Measurements from ENCODE around the gene GDF11. TPM values are rescaled to one million over a fixed set of nuclear protein-coding genes. Genes with fewer than 3 reads are reported as not detected.

Gene GDF11
- polyA plus RNA-seq, 1 experiment: 4.2 TPM

DNA sequence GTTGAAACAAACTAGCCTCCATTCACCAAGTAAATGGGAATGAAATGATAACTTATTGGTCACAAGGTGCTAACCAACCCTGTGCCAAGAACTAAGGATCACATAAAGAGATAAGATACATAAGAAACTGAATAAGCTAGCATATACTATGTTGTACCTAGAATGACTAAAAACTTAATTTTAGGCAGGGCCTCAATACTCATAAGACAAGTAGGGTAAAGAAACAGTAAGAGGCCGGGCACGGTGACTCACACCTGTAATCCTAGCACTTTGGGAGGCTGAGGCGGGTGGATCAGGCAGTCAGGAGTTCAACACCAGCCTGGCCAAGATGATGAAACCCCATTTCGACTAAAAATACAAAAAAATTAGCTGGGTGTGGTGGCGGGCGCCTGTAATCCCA is 17.7 kb downstream of the GDF11 start:
- no peaks in the 10 kb centered on the region for H3K27me3 ChIP-seq (ENCODE audit: control insufficient read depth, insufficient read depth, low read length)
- no peak for DNase-seq (ENCODE audit: low read depth, low spot score)
- ChIA-PET POLR2A (no interaction called here), CTCF (no interaction called here)
- TF ChIP-seq, protein P1, sequence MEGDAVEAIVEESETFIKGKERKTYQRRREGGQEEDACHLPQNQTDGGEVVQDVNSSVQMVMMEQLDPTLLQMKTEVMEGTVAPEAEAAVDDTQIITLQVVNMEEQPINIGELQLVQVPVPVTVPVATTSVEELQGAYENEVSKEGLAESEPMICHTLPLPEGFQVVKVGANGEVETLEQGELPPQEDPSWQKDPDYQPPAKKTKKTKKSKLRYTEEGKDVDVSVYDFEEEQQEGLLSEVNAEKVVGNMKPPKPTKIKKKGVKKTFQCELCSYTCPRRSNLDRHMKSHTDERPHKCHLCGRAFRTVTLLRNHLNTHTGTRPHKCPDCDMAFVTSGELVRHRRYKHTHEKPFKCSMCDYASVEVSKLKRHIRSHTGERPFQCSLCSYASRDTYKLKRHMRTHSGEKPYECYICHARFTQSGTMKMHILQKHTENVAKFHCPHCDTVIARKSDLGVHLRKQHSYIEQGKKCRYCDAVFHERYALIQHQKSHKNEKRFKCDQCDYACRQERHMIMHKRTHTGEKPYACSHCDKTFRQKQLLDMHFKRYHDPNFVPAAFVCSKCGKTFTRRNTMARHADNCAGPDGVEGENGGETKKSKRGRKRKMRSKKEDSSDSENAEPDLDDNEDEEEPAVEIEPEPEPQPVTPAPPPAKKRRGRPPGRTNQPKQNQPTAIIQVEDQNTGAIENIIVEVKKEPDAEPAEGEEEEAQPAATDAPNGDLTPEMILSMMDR (IDR thresholded peaks at IDR 0.05; ENCODE audit: low read depth, low read length): no peak
- H3K4me3 ChIP-seq (ENCODE audit: low read depth, low read length): no peak overlapping the region
- no peak overlapping the region for H3K27ac ChIP-seq (ENCODE audit: low read depth, low read length)
- 0 out of 2 replicates have a peak, but pooled peaks cover 5% of the 10 kb centered on the region for H3K9me3 ChIP-seq (ENCODE audit: control insufficient read depth, insufficient read depth, low read length)

GRCh38 chr12:55762646-55763045 is 19.7 kb downstream of the GDF11 start:
- H3K27ac ChIP-seq (ENCODE audit: low read depth, low read length): no peak overlapping the region
- no peak for DNase-seq (ENCODE audit: low read depth, low spot score)
- CTCF ChIA-PET: no interaction called here
- no peaks in the 10 kb centered on the region for H3K27me3 ChIP-seq (ENCODE audit: control insufficient read depth, insufficient read depth, low read length)
- TF ChIP-seq, protein P1 (IDR thresholded peaks at IDR 0.05; ENCODE audit: low read depth, low read length): no peak
- 0 out of 2 replicates have a peak, but pooled peaks cover 5% of the 10 kb centered on the region for H3K9me3 ChIP-seq (ENCODE audit: control insufficient read depth, insufficient read depth, low read length)
- POLR2A ChIA-PET: interaction anchor here (1.1 kb wide), 1 partner anchor 55 kb away, joined by 3 read pairs; the partner anchor contains the start of genes ORMDL2 and SARNP
- H3K4me3 ChIP-seq (ENCODE audit: low read depth, low read length): no peak overlapping the region

GRCh38 chr12:55765736-55766290 is 22.9 kb downstream of the GDF11 start:
- no peak for DNase-seq (ENCODE audit: low read depth, low spot score)
- Histone ChIP-seq H3K9me3 (ENCODE audit: control insufficient read depth, insufficient read depth, low read length) (no peaks in the 10 kb centered on the region), H3K27me3 (ENCODE audit: control insufficient read depth, insufficient read depth, low read length) (no peaks in the 10 kb centered on the region), H3K4me3 (ENCODE audit: low read depth, low read length) (no peak overlapping the region), H3K27ac (ENCODE audit: low read depth, low read length) (no peak overlapping the region)
- ChIA-PET CTCF (interaction anchor here (1.1 to 1.9 kb wide), 2 partner anchors 29 to 31 kb away, joined by 3 to 5 read pairs; no protein-coding TSS in a partner anchor), POLR2A (no interaction called here)
- TF ChIP-seq, protein P1 (IDR thresholded peaks at IDR 0.05; ENCODE audit: low read depth, low read length): no peak

DNA sequence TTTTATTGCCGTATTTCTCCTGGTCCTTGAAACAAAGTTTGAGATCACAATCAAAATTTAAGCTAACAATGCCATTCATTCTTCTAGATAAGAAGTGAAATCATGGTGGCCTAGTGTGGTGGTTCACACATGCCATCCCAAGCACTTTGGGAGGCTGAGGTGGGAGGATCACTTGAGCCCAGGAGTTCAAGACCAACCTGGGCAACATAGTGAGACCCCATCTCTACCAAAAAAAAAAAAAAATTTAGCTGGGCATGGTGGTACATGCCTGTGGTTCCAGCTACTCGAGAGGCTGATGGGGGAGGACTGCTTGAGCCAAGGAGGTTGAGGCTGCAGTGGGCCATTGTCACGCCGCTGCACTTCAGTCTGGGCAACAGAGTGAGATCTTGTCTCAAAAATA is 24.2 kb downstream of the GDF11 start:
- POLR2A ChIA-PET: interaction anchor here (0.6 to 1.0 kb wide), 2 partner anchors 11 to 350 kb away, joined by 4 to 5 read pairs; partner anchors contain the start of gene RPL41
- TF ChIP-seq, protein P1 (IDR thresholded peaks at IDR 0.05; ENCODE audit: low read depth, low read length): no peak

DNA sequence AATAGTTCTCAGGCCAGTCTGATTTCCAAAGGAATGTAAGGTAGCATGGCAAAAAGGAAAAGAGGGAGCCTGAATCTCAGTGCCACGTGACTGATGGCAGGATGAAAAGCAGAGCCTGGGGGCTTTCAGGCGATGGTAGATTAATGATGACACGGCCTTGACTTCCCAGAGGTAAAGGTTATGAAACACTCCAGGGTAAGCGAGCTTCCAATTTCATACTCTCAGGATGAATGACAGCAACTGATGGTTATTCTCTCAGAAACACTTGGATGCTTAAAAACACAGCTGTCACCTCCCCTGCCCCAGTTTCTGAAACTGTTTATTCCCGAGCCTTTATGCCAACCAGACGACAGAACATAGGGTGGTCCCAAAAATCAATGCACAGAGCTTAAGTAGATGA is 28.8 kb downstream of the GDF11 start:
- Histone ChIP-seq H3K27ac (ENCODE audit: low read depth, low read length) (no peak overlapping the region), H3K27me3 (ENCODE audit: control insufficient read depth, insufficient read depth, low read length) (no peaks in the 10 kb centered on the region), H3K9me3 (ENCODE audit: control insufficient read depth, insufficient read depth, low read length) (no peaks in the 10 kb centered on the region), H3K4me3 (ENCODE audit: low read depth, low read length) (no peak overlapping the region)
- DNase-seq (ENCODE audit: low read depth, low spot score): no peak
- ChIA-PET POLR2A (no interaction called here), CTCF (interaction anchor here (0.6 to 2.0 kb wide), 2 partner anchors 13 to 34 kb away, joined by 3 to 5 read pairs; no protein-coding TSS in a partner anchor)
- TF ChIP-seq, protein P1 (IDR thresholded peaks at IDR 0.05; ENCODE audit: low read depth, low read length): no peak

More for the DNA sequence above, 24.2 kb downstream of the GDF11 start:
- H3K9me3 ChIP-seq (ENCODE audit: control insufficient read depth, insufficient read depth, low read length): no peaks in the 10 kb centered on the region
- CTCF ChIA-PET: interaction anchor here (1.2 to 1.9 kb wide), 2 partner anchors 30 to 159 kb away, joined by 3 to 5 read pairs; no protein-coding TSS in a partner anchor
- no peak for DNase-seq (ENCODE audit: low read depth, low spot score)
- no peak overlapping the region for H3K27ac ChIP-seq (ENCODE audit: low read depth, low read length)
- H3K27me3 ChIP-seq (ENCODE audit: control insufficient read depth, insufficient read depth, low read length): no peaks in the 10 kb centered on the region
- H3K4me3 ChIP-seq (ENCODE audit: low read depth, low read length): no peak overlapping the region

Data from AG04450 (cell line).